Tibial artery (tissue), 4 donors: ENCODE data around the gene SART3.

Source experiments
- DNase-seq, 2 donors: peaks; one replicate each; pipeline ENCODE4 v3.0.0-alpha.2; 2019
- H3K27ac ChIP-seq, 2 donors: fragments of 200-600 bp; sonication (generic) in 1 of 2; 1 replicate in 1 of 2; 2 replicates in 1 of 2; pipeline ENCODE4 v1.5.1; 2018 to 2019; ENCODE audit warnings: mild to moderate bottlenecking in 1 of 2
- H3K27me3 ChIP-seq, 2 donors: fragments of 200-600 bp; sonication (generic) in 1 of 2; one replicate each; pipeline versions ENCODE4 v1.5.1 to v1.6.0; 2016 to 2019
- H3K36me3 ChIP-seq, 3 donors: fragments of 200-600 bp; sonication (generic) in 2 of 3; one replicate each; pipeline ENCODE4 v1.5.1; 2016 to 2019; ENCODE audit warnings: mild to moderate bottlenecking in 2 of 3
- H3K4me1 ChIP-seq, 4 donors: fragments of 200-600 bp; sonication (generic) in 2 of 4; 1 replicate in 3 of 4; 2 replicates in 1 of 4; pipeline ENCODE4 v1.5.1; 2016 to 2019
- H3K4me3 ChIP-seq, 2 donors: fragments of 200-600 bp; sonication (generic) in 1 of 2; 1 replicate in 1 of 2; 2 replicates in 1 of 2; pipeline ENCODE4 v1.5.1; 2018 to 2019; ENCODE audit warnings: mild to moderate bottlenecking in 2 of 2
- H3K9me3 ChIP-seq, 3 donors: fragments of 200-600 bp; sonication (generic) in 1 of 3; one replicate each; pipeline ENCODE4 v1.5.1; 2016 to 2019
- intact Hi-C: fragments of 100-400 bp; cut with DNase I; formaldehyde crosslinking; loops from one replicate; pipeline ENCODE4 v1.15.0; 2023; ENCODE audit warnings: low total_unique reads
- TF ChIP-seq, protein P1 (sequence below), 2 experiments: fragments of 200-600 bp in 1 of 2; fragments of 450-650 bp in 1 of 2; IDR thresholded peaks; one replicate each; pipeline ENCODE4 v1.5.1; 2017 to 2019; ENCODE audit warnings: antibody characterized with exemption in 2 of 2, mild to moderate bottlenecking in 1 of 2, moderate library complexity in 1 of 2

SART3 gene

GRCh38 chr12:108603743-108604142 lies 42.8 kb upstream of the SART3 start:
- peaks cover 0 to 12% of the 10 kb centered on the region in 2 donors for H3K27me3 ChIP-seq
- H3K4me1 ChIP-seq, result no peaks in the 10 kb centered on the region
- DNase-seq, result no peak
- no peak overlapping the region for H3K4me3 ChIP-seq
- intact Hi-C loops, result no loop called here
- H3K9me3 ChIP-seq, result no peaks in the 10 kb centered on the region
- no peak overlapping the region for H3K27ac ChIP-seq
- H3K36me3 ChIP-seq, result no peaks in the 10 kb centered on the region
- TF ChIP-seq, protein P1, sequence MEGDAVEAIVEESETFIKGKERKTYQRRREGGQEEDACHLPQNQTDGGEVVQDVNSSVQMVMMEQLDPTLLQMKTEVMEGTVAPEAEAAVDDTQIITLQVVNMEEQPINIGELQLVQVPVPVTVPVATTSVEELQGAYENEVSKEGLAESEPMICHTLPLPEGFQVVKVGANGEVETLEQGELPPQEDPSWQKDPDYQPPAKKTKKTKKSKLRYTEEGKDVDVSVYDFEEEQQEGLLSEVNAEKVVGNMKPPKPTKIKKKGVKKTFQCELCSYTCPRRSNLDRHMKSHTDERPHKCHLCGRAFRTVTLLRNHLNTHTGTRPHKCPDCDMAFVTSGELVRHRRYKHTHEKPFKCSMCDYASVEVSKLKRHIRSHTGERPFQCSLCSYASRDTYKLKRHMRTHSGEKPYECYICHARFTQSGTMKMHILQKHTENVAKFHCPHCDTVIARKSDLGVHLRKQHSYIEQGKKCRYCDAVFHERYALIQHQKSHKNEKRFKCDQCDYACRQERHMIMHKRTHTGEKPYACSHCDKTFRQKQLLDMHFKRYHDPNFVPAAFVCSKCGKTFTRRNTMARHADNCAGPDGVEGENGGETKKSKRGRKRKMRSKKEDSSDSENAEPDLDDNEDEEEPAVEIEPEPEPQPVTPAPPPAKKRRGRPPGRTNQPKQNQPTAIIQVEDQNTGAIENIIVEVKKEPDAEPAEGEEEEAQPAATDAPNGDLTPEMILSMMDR (IDR thresholded peaks at IDR 0.05), result no peak

DNA sequence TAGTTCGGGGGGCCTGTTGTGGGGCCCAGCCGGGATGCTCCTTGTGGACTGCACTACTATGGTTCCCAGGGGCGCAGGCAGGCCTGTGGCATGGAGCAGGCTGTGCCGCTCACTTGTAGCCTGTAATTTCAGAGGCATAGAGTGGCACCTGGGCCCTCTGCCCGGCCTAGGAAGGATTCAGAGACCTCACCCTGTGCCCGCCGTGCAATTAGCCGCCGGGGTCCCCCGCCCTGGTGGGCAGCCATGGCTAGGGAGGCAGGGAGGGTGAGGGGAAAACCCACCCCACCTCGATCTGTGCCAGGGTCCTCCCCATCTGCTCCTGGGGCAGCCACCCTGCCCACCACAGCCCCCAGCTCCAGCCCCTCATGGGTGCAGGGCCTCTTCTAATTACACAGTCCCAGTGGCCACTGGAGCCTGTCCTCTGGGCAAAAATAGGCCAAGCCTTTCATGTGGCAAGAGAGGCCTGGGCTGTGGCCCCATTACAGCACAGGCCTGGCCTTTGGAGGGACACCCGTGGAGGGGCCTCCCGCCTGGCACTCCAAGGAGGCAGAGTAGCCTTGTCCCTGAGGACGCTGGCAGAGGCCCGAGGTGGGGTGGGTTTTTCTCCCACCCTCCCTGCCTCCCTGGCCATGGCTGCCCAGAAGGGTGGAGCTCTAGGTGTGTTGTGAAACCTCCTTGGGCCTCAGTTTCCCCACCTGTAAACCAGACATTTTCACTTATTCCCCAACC lies 42.2 kb upstream of the SART3 start:
- Histone ChIP-seq H3K36me3 (no peaks in the 10 kb centered on the region), H3K27ac (no peak overlapping the region), H3K9me3 (no peaks in the 10 kb centered on the region), H3K4me3 (no peak overlapping the region), H3K27me3 (peaks cover 0 to 12% of the 10 kb centered on the region in 2 donors), H3K4me1 (no peaks in the 10 kb centered on the region)
- intact Hi-C loops, result no loop called here
- no peak for DNase-seq
- TF ChIP-seq, protein P1 (IDR thresholded peaks at IDR 0.05), result no peak

GRCh38 chr12:108602209-108602705 lies 41.3 kb upstream of the SART3 start:
- no peaks in the 10 kb centered on the region for H3K4me1 ChIP-seq
- H3K4me3 ChIP-seq, result no peak overlapping the region
- TF ChIP-seq, protein P1 (IDR thresholded peaks at IDR 0.05), result no peak
- no peak for DNase-seq
- peaks cover 0 to 18% of the 10 kb centered on the region in 2 donors for H3K27me3 ChIP-seq
- intact Hi-C loops, result no loop called here
- H3K36me3 ChIP-seq, result no peaks in the 10 kb centered on the region
- no peak overlapping the region for H3K27ac ChIP-seq
- H3K9me3 ChIP-seq, result no peaks in the 10 kb centered on the region

- TF ChIP-seq, protein P1 (IDR thresholded peaks at IDR 0.05), result no peak
- H3K27ac ChIP-seq, result no peak overlapping the region
- intact Hi-C loops, result no loop called here
- H3K4me3 ChIP-seq, result no peak overlapping the region
- DNase-seq, result no peak
- H3K4me1 ChIP-seq, result no peaks in the 10 kb centered on the region
- H3K9me3 ChIP-seq, result no peaks in the 10 kb centered on the region
- H3K36me3 ChIP-seq, result no peaks in the 10 kb centered on the region
- peaks cover 0 to 28% of the 10 kb centered on the region in 2 donors for H3K27me3 ChIP-seq
These were observed 39.7 kb upstream of the SART3 start for GRCh38 chr12:108600702-108601007.

GRCh38 chr12:108599948-108600701 lies 39.2 kb upstream of the SART3 start:
- no peaks in the 10 kb centered on the region for H3K36me3 ChIP-seq
- no peak for DNase-seq
- TF ChIP-seq, protein P1 (IDR thresholded peaks at IDR 0.05), result no peak
- no peak overlapping the region for H3K4me3 ChIP-seq
- H3K27ac ChIP-seq, result no peak overlapping the region
- no peaks in the 10 kb centered on the region for H3K4me1 ChIP-seq
- intact Hi-C loops, result no loop called here
- no peaks in the 10 kb centered on the region for H3K9me3 ChIP-seq
- peaks cover 0 to 32% of the 10 kb centered on the region in 2 donors for H3K27me3 ChIP-seq
